ENCODE measurements around the gene BICRA. TPM values are rescaled to one million over a fixed set of nuclear protein-coding genes. Genes with fewer than 3 reads are reported as not detected.

The BICRA gene
- 1.6 and 8.4 TPM in 2 replicates for total RNA-seq

DNA sequence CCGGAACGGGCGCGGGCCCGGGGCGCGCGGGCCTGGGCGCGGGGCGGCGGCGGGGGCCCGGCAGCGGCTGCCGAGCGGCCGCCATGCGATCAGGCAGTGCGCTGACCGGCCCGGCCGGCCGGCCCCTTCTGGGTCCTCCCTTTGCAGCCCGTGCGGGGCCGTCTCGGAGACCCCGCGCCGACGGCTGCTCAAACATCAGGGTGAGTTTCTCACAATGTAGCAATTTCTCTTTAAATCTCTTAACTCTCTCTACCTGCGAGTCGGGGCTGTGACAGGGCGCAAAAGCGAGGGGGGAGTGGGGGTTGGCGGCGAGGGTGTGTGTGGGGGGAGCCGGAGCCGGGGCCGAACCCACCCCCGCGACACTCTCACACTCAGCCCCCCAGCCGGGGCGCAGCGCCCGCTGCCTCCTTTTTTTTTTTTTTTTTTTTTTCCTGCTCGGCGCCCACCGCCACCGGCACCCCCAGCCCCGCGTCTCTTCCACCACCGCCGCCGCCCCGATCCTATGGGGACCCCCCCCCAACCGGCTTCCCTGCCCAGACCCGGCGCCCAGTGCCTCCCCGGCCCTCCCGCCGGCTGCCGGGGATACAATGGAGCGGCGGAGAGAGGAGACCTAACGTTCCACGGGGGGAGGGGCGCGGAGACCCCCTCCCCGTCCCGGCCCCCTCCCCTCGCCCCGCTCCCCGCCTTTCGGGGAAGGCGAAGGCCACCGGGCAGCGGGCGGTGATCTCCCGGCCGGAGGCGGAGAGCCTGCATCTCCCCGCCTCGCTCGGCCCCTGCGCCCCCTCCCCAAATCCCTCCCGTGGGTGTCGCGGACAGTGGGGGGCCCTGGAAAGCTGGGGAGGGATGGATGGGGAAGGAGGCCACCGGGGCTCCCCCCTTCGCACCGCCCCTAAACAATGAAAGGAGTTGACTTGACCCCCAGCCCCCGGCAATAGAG is at the start of gene BICRA:
BICRA (plus strand) TSS at position 166 of the 937 bp plus-strand sequence. CDS start 64,441 bp downstream, outside the sequence.

DNA sequence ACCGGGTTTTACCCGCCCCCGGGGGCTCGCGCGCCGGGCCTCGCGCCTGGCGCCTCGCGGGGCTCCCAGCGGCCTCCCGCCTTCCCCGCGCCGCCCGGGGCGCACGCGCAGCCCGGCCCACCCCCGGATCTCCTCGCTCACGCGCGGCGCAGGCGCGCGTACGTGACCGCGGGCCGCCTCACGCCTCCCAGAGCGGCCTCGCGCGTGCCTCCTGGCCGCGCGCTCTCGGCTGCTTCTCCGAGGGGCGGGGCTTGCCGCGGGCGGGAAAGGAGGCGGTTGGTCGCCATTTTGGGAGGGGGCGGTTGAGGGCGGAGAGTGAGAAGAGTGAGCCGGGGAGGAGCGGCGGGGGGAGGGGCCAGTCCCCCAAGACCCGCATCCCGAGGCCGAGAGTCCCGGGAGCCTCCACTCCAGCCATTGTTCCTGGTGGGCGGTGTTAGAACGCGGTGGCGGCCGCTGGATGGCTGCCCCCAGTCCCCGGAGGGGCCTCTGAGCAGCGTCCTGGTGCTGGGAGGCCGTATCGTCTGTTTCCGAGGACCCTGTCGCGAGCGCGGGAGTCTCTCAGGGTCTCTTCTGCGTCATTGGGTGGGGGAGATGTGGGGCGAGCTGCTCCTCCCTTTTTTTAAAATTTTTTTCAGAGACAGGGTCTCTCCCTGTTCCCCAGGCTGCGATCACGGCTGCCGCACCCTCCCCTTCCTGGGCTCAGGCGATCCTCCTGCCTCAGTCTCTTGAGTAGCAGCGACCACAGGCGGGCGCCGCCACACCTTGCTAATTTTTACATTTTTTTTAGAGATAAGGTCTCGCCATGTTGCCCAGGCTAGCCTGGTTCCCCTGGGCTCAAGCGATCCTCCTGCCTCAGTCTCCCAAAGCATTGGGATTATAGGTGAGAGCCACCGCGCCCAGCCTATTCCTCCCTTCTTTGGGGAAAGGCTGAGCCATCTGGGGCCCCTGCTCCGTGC is 35.6 kb upstream of the BICRA start, which contains the start of gene ZNF541:
ZNF541 (minus strand) TSS at position 78 of the 956 bp plus-strand sequence. CDS start 17,292 bp downstream, outside the sequence.

DNA sequence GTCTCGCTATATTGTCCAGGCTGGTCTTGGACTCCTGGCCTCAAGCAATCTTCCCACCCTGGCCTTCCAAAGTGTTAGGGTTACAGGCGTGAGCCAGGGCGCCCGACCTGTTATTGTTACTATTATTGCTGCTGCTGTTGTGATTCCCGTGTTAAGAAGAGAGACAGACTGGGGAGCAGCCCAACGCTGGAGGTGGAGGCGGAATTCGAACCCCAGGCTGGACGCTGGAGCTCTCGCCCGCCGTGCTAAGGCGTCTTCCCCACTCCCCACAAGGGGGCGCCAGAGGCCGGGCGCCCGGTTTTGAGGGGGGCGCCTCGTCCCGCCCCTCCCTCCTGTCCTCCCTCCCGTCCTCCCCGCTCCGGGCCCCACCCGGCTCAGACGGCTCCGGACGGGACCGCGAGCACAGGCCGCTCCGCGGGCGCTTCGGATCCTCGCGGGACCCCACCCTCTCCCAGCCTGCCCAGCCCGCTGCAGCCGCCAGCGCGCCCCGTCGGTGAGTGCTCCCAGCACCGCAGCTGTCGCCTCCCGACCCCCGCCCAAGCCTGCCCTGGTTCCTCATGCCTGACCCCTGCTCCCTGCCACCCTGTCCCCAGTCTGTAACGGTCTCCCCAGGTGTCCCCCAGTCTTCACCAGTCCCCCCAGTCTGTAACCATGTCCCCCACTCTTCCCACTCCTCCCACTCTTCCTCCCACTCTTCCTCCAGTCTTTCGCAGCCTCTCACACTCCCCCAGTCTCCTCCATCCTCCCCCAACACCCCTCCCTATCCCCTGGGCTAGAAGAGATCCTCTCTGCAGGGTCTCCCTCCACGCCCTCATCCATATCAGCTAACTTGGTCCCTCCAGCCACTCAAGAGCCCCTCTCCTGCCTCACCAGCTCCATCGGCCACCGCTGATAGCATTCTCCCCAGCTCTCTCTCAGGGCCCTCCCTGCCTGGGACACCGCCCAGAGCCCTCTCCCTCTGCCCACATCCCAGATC is 104.4 kb downstream of the BICRA start, which contains the start of gene EHD2:
EHD2 (plus strand) TSS at position 377 of the 976 bp plus-strand sequence. CDS start 3,191 bp downstream, outside the sequence.

DNA sequence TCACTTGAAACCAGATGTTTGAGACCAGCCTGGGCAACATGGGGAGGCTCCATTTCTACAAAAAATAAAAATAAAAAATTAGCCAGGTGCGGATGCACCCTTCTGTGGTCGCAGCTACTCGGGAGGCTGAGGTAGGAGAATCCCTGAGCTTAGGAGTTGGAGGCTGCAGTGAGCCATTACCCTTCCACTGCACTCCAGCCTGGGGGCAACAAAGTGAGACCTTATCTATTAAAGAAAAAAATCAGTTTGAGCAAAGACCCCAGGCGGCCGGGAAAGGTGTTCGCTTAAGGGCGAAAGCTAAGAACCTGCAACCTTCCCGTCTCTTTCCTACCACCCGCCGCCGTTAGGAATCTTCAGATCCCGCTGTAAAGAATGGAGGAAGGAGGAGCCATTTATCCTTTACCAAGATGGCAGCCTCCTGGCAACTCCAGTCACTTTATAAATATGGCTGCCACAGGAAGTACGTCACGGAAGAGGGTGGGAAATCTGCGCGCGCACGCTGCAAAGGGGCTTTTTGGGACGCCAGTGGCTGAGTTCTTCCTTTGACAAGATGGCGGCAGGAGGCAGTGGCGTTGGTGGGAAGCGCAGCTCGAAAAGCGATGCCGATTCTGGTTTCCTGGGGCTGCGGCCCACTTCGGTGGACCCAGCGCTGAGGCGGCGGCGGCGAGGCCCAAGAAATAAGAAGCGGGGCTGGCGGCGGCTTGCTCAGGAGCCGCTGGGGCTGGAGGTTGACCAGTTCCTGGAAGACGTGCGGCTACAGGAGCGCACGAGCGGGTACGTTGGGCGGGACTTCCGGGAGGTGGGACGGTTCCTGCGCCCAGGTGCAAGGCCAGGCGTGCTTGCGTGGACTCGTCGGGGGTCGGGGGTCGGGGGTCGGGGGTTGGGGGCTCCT is 136.3 kb downstream of the BICRA start, which contains the start of gene NOP53:
NOP53 (plus strand) TSS at position 537 of the 892 bp plus-strand sequence; CDS start at position 551, 14 bp downstream.

Other genes with a start within 250 kb of the BICRA start
- gene MEIS3, start 189.6 kb upstream of the BICRA start, total RNA-seq: 0.13 and 0.65 TPM in 2 replicates
- gene SLC8A2, start 137.2 kb upstream of the BICRA start, total RNA-seq: not detected in 2 replicates
- gene KPTN, start 124.9 kb upstream of the BICRA start, total RNA-seq: 2.6 and 6.4 TPM in 2 replicates
- gene NAPA, start 94.1 kb upstream of the BICRA start, total RNA-seq: 56.2 and 69.7 TPM in 2 replicates
- gene ZNF541, start 36.0 kb upstream of the BICRA start, total RNA-seq: 0.49 and 0.50 TPM in 2 replicates
- 130 and 252 TPM in 2 replicates for gene EHD2, start 104.3 kb downstream of the BICRA start, total RNA-seq
- gene NOP53, start 136.4 kb downstream of the BICRA start, total RNA-seq: 63.7 and 73.7 TPM in 2 replicates
- 204 and 262 TPM in 2 replicates for gene SELENOW, start 169.6 kb downstream of the BICRA start, total RNA-seq
- not detected in 2 replicates for gene TPRX1, start 195.4 kb downstream of the BICRA start, total RNA-seq
- under 0.01 TPM in 1 of 2 replicates, not detected in the other for gene CRX, start 212.8 kb downstream of the BICRA start, total RNA-seq

Measured in bladder microvascular endothelial cell (primary cell).